ENCODE results near the gene HOXA11. TPM values are rescaled to one million over a fixed set of nuclear protein-coding genes. Genes with fewer than 3 reads are reported as not detected.

Gene HOXA11
- total RNA-seq, 2 experiments from 2014 or later, result not detected

DNA sequence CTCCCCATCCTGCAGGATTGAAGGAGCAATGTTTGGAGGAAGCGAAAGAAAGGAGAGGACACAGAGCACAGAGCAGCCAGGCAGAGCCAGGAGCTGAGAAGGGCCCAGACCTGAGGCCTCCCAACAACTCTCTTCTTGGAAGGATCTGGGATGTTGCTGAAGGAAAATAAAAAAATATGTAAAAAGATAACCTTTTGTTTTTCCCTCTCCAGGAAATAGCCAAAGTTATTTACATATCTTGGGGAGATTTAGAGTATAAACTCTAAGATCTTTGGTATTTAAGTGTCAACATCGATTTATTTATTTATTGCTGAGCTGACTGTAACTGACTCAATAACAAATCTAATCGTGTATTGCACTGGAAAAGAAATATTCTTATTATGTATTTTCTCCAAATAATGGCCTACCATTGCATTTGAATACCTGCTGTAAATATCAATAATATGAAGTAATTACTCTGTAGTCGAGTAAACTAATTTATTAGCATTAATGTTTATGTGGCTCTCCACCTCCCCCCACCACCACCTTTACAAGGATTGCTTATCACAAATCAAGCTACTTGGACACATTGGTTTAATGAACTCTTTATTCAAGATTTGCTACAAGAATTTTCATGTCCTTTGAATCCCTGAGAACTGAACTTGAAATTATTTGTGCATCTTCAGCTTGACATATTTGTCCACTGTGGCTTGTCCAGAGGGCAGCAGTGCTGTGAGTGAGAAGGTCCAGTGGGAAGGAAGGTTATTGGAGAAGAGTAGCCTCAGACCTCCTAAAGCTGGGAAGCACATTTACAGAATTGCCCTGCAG is 1.8 kb upstream of the HOXA11 start:
- CTCF ChIA-PET, result interaction anchor here (0.9 to 4.7 kb wide), 4 partner anchors 9 to 1335 kb away, joined by 3 to 26 read pairs (median 6); no protein-coding TSS in a partner anchor
- Mint-ChIP-seq H3K4me3 (no peak overlapping the region), H3K9me3 (no peaks in the 10 kb centered on the region), H3K27ac (no peak overlapping the region), H3K27me3 (peaks cover 93% of the 10 kb centered on the region), H3K36me3 (ENCODE audit: low read depth) (peaks cover 5% of the 10 kb centered on the region), H3K4me1 (peaks cover 37% of the 10 kb centered on the region)
- DNase-seq, result no peak
- POLR2A ChIA-PET, result interaction anchor here (0.9 to 1.0 kb wide), 2 partner anchors 14 to 15 kb away, joined by 3 to 4 read pairs; no protein-coding TSS in a partner anchor

DNA sequence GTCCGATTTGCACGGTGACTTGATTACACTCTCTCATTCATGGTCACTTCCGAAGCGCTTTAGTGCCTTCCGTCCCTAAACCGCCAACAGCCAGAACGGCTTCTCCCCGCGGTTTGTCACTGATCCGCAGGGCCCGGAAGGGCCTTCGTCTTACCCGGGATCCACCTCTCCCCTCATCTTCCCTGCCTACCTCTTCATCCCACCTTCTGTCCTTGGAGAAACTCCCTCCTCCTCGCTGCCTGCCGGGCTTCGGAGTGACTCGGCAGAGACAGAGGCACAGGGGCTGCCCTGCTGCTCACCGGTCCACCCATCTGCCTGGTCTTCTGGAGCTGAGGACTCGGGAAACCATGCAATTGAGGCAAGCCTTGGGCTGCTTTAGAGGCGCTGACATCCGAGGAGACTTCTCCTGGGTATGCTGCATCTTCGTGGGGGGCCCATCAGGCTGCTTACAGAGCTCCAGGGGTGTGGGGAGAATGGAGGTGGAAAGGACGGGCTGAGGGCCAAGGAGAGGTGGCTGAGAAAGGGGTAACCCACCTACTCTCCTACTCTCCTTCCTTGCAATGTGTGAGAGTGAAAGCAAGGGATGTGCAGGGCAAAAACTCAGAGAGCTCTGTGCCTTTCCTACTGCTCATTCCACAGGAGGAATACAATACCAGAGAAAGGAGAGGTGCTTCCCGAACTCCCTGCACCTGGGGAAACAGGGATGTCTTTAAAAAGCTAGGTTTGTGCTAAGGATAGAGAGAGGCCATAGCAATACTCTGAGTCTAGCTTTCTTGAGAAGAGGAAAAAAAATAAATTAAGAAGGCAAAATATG is 1.0 kb upstream of the HOXA11 start:
- no peak for DNase-seq
- POLR2A ChIA-PET, result interaction anchor here (0.9 kb wide), 1 partner anchor 14 kb away, joined by 3 read pairs; no protein-coding TSS in a partner anchor
- Mint-ChIP-seq H3K27ac (no peak overlapping the region), H3K4me3 (peak overlapping the region; percentile 11), H3K9me3 (no peaks in the 10 kb centered on the region), H3K27me3 (peaks cover 92% of the 10 kb centered on the region), H3K36me3 (ENCODE audit: low read depth) (peaks cover 5% of the 10 kb centered on the region), H3K4me1 (peaks cover 35% of the 10 kb centered on the region)
- CTCF ChIA-PET, result interaction anchor here (0.9 to 4.7 kb wide), 4 partner anchors 9 to 1334 kb away, joined by 3 to 26 read pairs (median 6); no protein-coding TSS in a partner anchor

DNA sequence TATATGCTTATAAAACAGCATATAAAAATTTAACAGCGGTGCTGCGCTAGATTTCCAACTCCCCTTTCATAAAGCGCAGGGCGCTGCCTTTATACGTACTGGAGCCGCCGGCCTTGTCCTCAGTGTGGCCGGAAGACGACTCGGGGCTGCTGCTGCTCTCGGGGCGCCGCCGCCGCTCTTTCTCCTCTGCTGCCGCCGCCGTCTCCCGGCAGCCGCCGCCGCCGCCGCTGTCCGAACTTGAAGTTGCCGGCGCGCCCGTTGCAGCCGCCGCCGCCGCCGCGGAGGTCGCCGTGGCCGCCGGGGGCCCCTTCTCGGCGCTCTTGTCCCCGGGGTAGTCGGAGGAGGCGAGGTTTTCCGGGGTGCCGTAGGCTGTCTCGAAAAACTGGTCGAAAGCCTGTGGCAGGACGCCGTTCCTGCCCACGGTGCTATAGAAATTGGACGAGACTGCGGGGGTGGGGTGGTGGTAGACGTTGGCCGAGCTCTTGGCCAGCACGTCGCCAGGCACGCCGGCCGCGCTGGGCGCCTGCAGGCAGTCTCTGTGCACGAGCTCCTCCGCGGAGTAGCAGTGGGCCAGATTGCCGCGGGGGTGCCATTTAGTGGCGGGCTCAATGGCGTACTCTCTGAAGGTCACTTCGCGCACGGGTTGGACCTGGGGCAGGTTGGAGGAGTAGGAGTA is 557 bp downstream of the HOXA11 start:
- H3K4me1 Mint-ChIP-seq, result peaks cover 34% of the 10 kb centered on the region
- POLR2A ChIA-PET, result no interaction called here
- H3K27ac Mint-ChIP-seq, result peak overlapping the region; percentile 66
- CTCF ChIA-PET, result interaction anchor here (1.0 to 4.7 kb wide), 3 partner anchors 11 to 35 kb away, joined by 3 to 26 read pairs (median 4); no protein-coding TSS in a partner anchor
- no peak for DNase-seq
- H3K4me3 Mint-ChIP-seq, result peak overlapping the region; percentile 48
- peaks cover 5% of the 10 kb centered on the region for H3K36me3 Mint-ChIP-seq (ENCODE audit: low read depth)
- no peaks in the 10 kb centered on the region for H3K9me3 Mint-ChIP-seq
- peaks cover 84% of the 10 kb centered on the region for H3K27me3 Mint-ChIP-seq

DNA sequence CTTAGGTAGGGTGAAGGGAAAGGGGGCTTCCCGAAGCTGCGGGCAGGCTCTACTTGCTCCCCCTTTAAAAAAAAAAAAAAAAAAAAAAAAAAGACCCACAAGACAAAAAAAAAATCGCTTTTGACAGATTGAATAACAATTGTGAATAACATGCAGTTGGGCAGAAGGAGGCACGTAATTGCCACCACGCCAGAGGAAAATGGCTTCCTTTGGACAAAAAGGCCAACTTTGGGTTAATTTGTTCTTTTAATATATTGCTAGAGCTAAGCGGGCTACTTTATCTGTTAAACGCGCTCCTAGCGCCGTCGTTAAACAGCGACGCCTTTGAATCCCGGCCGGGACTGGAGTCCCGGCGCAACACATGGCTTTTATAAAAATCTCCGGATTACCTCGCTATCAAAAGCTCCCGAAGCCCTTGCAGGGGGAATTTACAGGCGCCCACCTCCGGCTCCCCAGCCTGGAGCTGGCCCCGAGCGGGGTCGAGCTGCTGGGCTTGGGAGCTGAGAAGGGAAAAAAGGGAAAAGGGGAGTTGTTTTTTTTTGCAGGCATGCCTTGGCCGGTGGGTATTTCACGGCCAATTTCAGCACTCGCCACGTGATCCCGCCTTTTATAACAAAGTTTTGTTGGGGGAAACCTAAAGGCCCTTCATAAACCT is 1.2 kb downstream of the HOXA11 start:
- H3K4me3 Mint-ChIP-seq, result peak overlapping the region; percentile 27
- DNase-seq, result no peak
- no peaks in the 10 kb centered on the region for H3K9me3 Mint-ChIP-seq
- H3K36me3 Mint-ChIP-seq (ENCODE audit: low read depth), result peaks cover 5% of the 10 kb centered on the region
- H3K27ac Mint-ChIP-seq, result peak overlapping the region; percentile 48
- POLR2A ChIA-PET, result interaction anchor here (1.2 kb wide), 1 partner anchor 33 kb away, joined by 3 read pairs; no protein-coding TSS in a partner anchor
- peaks cover 33% of the 10 kb centered on the region for H3K4me1 Mint-ChIP-seq
- peaks cover 84% of the 10 kb centered on the region for H3K27me3 Mint-ChIP-seq
- CTCF ChIA-PET, result interaction anchor here (1.6 to 4.7 kb wide), 3 partner anchors 12 to 23 kb away, joined by 4 to 26 read pairs (median 10); no protein-coding TSS in a partner anchor

DNA sequence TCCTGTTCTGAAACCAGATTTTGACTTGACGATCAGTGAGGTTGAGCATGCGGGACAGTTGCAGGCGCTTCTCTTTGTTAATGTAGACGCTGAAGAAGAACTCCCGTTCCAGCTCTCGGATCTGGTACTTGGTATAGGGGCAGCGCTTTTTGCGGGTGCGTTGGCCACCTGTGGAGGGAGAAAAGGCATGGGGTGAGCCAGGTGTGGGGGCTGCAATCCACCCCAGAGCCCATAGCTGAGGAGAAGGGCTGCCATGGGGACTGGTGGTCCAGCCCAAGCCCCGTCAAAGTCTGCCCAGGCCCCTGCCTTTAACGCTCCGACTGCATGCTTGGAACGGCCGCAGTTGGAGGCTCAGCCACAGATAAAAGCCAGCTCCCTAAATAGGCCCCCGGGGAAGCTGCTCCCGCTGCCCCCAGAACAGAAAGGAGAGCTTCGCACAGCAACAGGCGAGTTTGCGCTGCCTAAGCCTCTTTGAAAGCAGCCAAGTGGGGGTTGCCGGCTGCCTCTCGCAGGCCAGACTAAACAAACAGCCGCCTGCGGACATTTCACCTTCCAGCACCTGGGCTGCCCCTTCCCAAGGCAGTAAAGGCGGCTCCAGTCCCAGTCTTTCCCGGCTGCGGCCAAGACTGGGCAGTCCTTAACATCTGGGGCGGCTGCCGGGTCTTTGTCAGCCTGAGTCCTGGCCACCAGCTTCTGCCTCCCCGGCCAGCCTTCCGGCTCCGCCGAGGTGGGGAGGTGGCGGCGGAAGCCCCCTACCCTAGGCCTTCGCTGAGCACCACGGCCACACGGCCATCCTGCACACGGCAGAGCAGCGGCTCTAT is 2.0 kb downstream of the HOXA11 start:
- H3K36me3 Mint-ChIP-seq (ENCODE audit: low read depth), result peaks cover 5% of the 10 kb centered on the region
- no peak overlapping the region for H3K4me3 Mint-ChIP-seq
- peaks cover 83% of the 10 kb centered on the region for H3K27me3 Mint-ChIP-seq
- H3K27ac Mint-ChIP-seq, result peak overlapping the region; percentile 14
- no peaks in the 10 kb centered on the region for H3K9me3 Mint-ChIP-seq
- peaks cover 26% of the 10 kb centered on the region for H3K4me1 Mint-ChIP-seq
- POLR2A ChIA-PET, result interaction anchor here (1.2 kb wide), 1 partner anchor 32 kb away, joined by 3 read pairs; no protein-coding TSS in a partner anchor
- CTCF ChIA-PET, result interaction anchor here (1.6 to 4.7 kb wide), 3 partner anchors 12 to 22 kb away, joined by 7 to 26 read pairs (median 10); no protein-coding TSS in a partner anchor
- DNase-seq, result no peak

DNA sequence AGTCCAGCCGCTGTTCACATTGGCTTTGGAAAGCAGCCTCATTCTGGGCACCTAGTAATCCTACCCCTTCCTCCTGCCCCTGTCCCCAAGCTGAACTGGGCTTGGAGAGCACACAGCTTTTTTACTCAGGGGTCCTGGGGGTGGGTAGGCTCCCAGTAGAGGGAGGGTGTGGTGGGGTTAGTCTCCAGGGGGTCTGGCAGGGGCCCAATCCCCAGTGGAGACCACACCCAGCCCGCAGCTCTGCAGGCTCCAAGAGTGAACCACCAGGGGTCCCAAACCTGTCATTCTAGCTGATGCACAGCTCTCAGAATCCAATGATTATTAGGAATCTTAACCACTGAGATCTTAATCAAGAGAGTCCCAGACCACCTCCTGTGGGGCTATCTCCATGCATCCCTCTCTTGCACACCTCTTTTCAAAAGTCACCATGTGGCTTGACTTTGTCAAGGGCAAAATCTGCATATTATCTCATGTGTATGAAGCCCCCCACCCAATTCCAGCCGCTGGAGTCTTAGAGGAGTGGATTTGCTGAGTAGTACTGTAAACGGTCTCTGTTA is 2.7 kb downstream of the HOXA11 start:
- CTCF ChIA-PET, result interaction anchor here (0.9 to 2.8 kb wide), 3 partner anchors 14 to 56 kb away, joined by 3 to 10 read pairs (median 7); no protein-coding TSS in a partner anchor
- Mint-ChIP-seq H3K9me3 (no peaks in the 10 kb centered on the region), H3K36me3 (ENCODE audit: low read depth) (peaks cover 5% of the 10 kb centered on the region), H3K4me3 (no peak overlapping the region), H3K27ac (no peak overlapping the region), H3K27me3 (peaks cover 83% of the 10 kb centered on the region), H3K4me1 (peaks cover 20% of the 10 kb centered on the region)
- POLR2A ChIA-PET, result no interaction called here
- DNase-seq, result no peak

DNA sequence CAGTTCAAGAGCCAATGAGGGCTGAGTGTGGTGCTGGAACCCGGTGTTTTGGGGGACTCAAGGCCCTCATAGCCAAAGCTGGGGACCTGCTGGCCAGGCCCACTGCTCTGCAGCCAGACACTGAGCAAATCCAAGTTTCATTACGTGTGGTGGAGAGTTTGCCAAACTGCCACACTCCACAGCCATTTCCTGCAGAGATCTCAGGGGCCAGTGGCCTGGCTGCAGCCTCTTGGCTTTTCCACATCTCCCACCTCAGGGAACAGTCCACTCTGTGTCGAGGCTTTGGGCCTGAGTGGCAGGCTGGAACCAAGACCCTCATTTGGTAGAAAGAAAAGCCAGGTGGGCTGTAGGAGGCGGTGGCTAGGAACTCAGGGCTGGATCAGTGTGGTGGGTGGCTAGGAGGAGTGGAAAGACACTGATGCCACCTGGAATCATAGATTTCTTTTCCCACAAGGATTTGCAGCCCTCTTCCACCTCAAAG is 3.2 kb downstream of the HOXA11 start:
- H3K4me3 Mint-ChIP-seq, result no peak overlapping the region
- CTCF ChIA-PET, result interaction anchor here (0.9 to 2.8 kb wide), 3 partner anchors 14 to 57 kb away, joined by 3 to 10 read pairs (median 7); no protein-coding TSS in a partner anchor
- H3K36me3 Mint-ChIP-seq (ENCODE audit: low read depth), result peaks cover 5% of the 10 kb centered on the region
- POLR2A ChIA-PET, result no interaction called here
- H3K9me3 Mint-ChIP-seq, result no peaks in the 10 kb centered on the region
- peaks cover 17% of the 10 kb centered on the region for H3K4me1 Mint-ChIP-seq
- peaks cover 78% of the 10 kb centered on the region for H3K27me3 Mint-ChIP-seq
- no peak overlapping the region for H3K27ac Mint-ChIP-seq
- DNase-seq, result no peak

DNA sequence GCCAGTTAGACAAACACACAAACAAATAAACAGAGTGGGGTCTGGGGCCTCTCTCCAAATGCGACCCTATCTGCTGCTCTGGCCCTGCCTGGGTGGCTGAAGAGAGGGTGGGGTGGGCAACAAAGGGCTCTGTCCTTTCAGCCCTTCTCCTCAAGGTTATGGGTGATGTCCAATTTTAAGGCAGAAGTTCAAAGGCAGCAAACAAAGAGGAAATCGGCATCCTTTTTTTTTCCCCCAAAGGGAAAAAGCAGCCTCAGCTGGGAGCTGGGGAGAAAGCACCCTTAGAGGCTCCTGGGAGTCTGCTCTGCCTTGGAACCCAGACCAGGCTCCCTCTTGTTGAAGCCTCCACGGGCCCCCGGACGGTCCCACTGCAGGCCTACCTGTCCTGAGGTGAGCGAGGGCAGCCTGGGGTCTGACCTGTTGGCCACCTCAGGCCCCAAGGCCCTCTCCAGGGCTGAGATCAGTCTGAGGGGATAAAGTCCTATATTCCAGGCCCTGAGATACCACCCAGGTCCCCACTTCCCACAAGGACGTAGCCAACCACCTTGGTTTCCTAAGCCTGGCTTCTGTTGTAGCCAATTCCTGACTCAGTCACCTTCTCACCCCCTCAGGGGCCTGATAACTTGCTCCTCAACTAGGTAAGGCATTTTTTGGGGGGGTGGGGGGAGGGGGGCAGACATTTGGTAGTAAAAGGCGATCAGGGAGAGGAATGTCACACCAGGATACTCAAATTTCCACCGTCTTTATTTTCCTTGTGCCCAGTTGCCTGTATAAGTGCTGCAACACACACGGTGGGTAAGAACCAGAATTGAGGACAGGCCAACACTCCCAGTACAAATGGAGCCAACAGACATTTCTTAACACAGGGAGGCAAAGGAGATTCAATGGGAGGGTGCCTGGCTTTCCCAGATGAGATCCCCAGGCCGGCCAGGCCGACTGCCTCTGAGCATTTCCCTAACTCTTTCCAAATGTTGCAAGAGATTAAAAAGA is 4.3 kb downstream of the HOXA11 start:
- Mint-ChIP-seq H3K4me1 (peaks cover 12% of the 10 kb centered on the region), H3K36me3 (ENCODE audit: low read depth) (peaks cover 5% of the 10 kb centered on the region), H3K27me3 (peaks cover 72% of the 10 kb centered on the region), H3K9me3 (no peaks in the 10 kb centered on the region), H3K27ac (no peak overlapping the region), H3K4me3 (no peak overlapping the region)
- CTCF ChIA-PET, result interaction anchor here (0.6 to 2.9 kb wide), 10 partner anchors 13 to 1287 kb away, joined by 3 to 17 read pairs (median 5); no protein-coding TSS in a partner anchor
- DNase-seq, result no peak
- POLR2A ChIA-PET, result no interaction called here

DNA sequence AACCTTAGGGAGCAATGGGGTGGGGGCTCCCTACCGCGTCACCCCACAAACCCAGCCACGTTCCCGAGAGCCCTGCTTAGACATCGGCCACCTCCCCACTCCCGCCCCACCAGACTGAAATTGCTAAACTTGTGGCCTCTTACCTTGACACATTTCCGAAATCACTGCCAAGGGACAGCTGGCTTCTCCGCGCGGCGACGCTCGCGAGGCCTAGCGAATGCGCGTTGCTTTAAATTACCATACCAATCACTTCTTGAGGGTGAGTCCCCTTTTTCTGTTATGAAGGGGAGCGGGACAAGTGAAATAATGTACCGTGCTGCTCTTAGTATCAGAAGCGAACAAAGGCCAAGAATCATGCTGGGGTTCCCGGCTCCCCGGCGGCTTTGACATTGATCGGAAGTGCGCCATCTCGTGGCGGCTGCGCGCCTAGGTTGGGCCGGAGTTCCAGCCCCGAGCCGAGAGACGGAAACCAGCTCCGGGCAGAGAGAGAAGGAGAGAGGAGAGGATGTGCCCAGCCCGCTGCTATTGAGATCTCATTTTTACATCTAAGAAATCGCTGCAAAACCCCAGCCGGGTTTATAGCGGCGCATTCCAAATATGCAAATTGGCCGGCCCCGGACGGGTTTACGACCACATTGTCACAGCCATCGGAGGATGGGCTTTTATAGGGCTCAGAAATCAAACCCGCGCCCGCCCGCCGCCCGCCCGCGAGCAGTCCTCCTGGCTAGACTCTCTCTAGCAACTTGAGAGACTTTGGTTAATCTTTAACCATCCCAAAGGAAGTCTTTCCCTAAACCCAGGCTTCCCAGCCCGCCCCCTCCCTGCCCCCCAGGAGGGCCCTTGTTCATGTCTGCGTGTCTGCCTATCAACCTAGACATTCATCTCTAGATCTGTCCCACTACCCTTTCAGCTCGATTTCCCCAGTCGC is 5.3 kb downstream of the HOXA11 start:
- no peak overlapping the region for H3K4me3 Mint-ChIP-seq
- H3K9me3 Mint-ChIP-seq, result no peaks in the 10 kb centered on the region
- H3K27ac Mint-ChIP-seq, result no peak overlapping the region
- H3K36me3 Mint-ChIP-seq (ENCODE audit: low read depth), result peaks cover 2% of the 10 kb centered on the region
- ChIA-PET POLR2A (interaction anchor here (1.3 kb wide), 1 partner anchor 11 kb away, joined by 3 read pairs; no protein-coding TSS in a partner anchor), CTCF (interaction anchor here (0.6 to 2.9 kb wide), 19 partner anchors 10 to 1286 kb away, joined by 3 to 17 read pairs (median 3); no protein-coding TSS in a partner anchor)
- peaks cover 7% of the 10 kb centered on the region for H3K4me1 Mint-ChIP-seq
- peak; percentile 56 for DNase-seq
- H3K27me3 Mint-ChIP-seq, result peaks cover 69% of the 10 kb centered on the region
